DMS 273 treated with DMSO at 0.1 percent for 48 hours (cell line): ENCODE results near the gene IFNL3.
"Not testable (repeated sequence)": the region's sequence is repeated elsewhere in the genome, so short reads cannot be mapped to it uniquely, and the experiment has no call there.

ENCODE experiments used
- DNase-seq: peaks from one replicate; lab custom pipeline; 2025; lab: John Stamatoyannopoulos, UW

Gene IFNL3

GRCh38 chr19:39218230-39219007 is 26.4 kb downstream of the IFNL3 start:
- no peak for DNase-seq

- no peak for DNase-seq
Measured at GRCh38 chr19:39217094-39217493, 27.7 kb downstream of the IFNL3 start.

DNA sequence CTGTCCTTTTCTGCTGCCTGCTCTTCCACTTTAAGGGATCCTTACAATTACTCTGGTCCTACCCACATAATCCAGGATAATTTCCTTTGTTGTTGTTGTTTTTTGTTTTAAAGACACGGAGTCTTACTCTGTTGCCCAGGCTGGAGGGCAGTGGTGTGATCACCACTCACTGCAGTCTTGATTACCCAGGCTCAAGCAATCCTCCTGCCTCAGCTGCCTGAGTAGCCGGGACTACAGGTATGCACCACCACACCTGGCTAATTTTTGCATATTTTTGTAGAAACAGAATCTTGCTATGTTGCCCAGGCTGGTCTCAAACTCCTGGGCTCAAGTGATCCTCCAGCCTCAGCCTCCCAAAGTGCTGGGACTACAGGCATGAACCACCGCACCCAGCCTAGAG is 29.5 kb downstream of the IFNL3 start:
- DNase-seq, result not testable (repeated sequence)

GRCh38 chr19:39212375-39212742 is 32.4 kb downstream of the IFNL3 start:
- no peak for DNase-seq

- DNase-seq, result no peak
Measured at GRCh38 chr19:39211731-39212374, 33.0 kb downstream of the IFNL3 start.

DNA sequence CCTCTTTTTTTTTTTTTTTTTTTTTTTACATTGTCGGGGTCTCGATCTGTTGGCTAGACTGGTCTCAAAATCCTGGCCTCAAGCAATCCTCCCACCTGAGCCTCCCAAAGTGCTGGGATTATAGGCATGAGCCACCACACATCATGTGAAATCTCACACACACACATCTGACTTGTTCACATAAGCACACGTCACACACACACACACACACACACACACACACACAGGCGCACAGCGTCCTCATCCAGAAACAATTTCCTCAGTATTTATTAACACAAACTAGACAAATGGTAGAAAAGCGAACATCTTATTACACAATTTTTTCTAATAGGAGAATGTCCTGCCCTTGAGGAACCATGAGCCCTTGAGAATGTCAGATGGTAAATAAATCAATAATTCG is 35.6 kb downstream of the IFNL3 start:
- no peak for DNase-seq

DNA sequence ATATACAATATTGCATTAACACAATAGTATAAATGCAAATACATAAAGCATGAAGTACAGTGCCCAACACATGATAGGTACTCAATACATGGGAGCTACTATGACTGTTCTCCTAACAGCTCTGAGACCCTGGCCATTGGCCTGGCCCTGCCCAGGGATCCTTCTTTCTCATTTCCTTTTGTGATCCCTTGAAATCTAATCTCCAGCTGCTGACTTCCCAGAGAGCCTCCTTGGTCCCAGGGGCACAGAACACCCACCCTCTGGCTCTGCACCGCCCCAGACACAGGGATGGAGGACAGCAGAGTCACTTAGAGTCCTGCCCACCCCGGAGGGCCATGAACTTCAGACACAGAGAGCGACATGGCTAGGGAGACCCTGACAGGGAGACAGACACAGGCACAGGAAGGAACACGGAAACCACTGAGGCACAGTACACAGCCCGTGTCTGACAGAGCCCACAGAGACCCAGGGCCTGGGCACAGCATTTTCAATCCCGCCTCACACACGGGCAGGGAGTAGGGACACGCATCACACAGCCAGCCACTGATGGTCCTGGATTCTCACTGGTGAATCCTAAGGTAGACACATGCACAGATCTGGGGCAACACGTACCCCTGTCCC is 36.5 kb downstream of the IFNL3 start:
- no peak for DNase-seq

DNA sequence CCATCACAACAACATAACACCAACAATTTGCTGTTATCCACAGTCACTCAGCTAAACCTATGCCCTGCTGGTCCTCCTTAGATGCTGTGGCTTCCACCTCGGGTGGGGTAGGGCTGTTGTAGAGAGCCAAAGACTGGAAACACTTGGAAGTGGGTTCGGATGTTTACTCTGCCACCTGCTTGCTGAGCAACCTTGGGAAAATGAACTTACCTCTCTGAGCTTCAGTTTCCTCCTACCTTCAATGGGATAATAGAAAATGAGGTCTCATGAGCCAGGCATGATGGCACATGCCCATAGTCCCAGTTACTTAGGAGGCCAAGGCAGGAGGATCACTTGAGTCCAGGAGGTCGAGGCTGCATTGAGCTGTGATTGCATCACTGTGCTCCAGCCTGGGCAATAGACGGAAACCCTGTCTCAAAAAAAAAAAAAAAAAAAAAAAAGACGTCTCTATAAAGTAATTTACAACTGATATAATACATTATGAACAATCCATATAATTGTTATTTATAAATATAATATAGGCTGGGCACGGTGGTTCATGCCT is 37.4 kb downstream of the IFNL3 start:
- no peak for DNase-seq

- DNase-seq, result no peak
Measured at GRCh38 chr19:39206122-39206521, 38.7 kb downstream of the IFNL3 start.

GRCh38 chr19:39205449-39205764 is 39.4 kb downstream of the IFNL3 start:
- no peak for DNase-seq

DNA sequence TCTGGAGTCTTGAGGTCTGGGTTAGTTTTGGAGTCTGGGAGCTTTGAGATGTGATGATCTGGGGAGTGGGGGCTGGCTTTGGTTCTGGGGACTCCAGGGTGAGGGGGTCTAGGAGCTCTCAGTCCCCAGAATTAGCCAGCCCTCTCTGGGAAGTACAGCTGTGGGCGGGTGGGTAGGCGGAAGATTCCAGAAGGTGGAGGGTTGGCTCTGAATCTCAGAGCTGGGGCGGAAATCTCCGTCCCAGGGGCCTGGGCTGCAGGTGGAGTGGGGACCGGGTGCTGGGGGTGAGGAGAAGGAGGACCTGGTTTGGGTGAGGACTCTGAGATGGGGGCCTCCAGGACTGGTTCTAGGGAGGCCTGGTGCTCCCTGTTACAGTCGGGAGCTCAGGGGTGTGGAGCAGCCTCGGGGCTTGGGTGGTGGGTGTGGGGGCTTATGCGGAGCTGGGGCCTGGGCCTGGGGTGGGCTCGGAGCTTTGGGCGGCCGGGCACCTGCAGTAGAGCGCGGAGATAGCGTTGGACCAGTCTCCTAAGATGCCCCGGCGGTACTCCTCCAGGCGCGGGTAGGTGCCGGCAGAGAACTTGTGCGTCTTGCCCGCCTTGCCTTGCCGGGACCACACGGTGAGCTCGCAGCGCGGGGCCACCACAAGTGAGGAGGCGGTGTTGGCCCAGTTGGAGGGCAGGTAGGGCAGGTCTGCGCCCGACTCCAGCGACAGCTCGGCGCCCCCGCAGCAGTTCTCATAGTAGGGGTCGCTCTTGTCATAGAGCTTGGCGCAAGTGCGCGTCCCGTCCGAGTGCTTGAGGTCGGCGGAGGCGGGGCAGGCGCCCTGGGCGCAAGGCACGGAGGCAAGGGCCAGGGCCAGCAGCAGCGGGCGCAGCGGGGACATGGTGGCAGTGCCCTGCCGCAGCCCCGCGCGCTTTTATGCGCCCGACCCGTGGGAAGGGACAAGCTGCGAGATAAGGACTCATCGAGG is 41.1 kb downstream of the IFNL3 start, which contains the start of gene SYCN:
TSS of gene SYCN (minus strand) at position 892 of the 970 bp plus-strand sequence. CDS start at position 883, 9 bp downstream.
- DNase-seq, result no peak

GRCh38 chr19:39202998-39203355 is 41.8 kb downstream of the IFNL3 start:
- DNase-seq, result no peak

GRCh38 chr19:39200803-39201115 is 44.0 kb downstream of the IFNL3 start:
- DNase-seq, result no peak

GRCh38 chr19:39200066-39200802 is 44.6 kb downstream of the IFNL3 start:
- DNase-seq, result no peak

GRCh38 chr19:39199025-39199424 is 45.8 kb downstream of the IFNL3 start:
- DNase-seq, result no peak

GRCh38 chr19:39197808-39198207 is 47.0 kb downstream of the IFNL3 start:
- DNase-seq, result no peak

GRCh38 chr19:39196860-39197562 is 47.8 kb downstream of the IFNL3 start, which contains the start of gene NCCRP1:
TSS of gene NCCRP1 (plus strand) at chr19:39196964. CDS start at chr19:39196983, 19 bp downstream.
- DNase-seq, result no peak

- no peak for DNase-seq
Measured at GRCh38 chr19:39196320-39196719, 48.5 kb downstream of the IFNL3 start.

GRCh38 chr19:39195755-39196154 is 49.1 kb downstream of the IFNL3 start:
- DNase-seq, result no peak

DNA sequence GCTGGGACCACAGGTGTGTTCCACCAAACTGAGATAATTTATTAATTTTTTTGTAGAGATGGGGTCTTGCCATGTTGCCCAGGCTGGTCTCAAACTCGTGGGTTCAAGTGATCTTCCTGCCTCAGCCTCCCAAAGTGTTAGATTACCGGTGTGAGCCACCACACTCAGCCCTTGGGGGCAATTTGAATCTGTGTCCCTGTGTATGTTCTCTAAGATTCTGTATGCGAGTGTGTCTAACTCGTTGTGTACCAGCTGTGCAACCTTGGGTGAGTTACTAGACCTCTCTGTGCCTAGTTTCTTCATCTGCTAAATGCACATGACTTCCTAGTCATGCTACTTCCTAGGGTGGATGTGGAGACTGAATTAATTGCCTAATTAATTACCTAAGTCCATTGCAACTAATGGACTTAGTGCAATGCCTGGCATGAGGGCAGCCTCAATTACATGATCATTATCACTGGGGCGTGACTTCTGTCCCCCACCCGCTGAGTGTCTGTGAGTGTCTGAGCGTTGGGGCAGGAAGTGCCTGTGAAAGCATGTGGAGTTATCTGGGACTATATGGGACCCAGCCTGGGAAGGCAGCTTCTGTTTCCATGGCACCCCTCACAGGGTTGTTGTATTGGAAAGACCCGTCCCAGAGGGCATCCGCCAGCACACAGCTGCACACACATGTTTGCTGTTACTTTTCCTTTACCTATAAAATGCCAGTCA is 49.8 kb downstream of the IFNL3 start:
- DNase-seq, result no peak
